ENCODE results near the gene LRATD1.

- no peak for TF ChIP-seq CTCF (IDR thresholded peaks at IDR 0.05)
- TF ChIP-seq EZH2phosphoT487 (IDR thresholded peaks at IDR 0.05): no peak
Observed at GRCh38 chr2:14603676-14604075, 28.8 kb upstream of the LRATD1 start.

Data from neural progenitor cell (in vitro differentiated cells).